GM03348 (cell line): ENCODE data around the gene EPB41L3.
"Not testable (repeated sequence)": the region's sequence is repeated elsewhere in the genome, so short reads cannot be mapped to it uniquely, and the experiment has no call there.

Experiments used
- DNase-seq: peaks from one replicate; pipeline ENCODE4 v3.0.0; 2012; ENCODE audit warnings: low spot score

EPB41L3 gene

GRCh38 chr18:5496305-5496704, 47.5 kb downstream of the EPB41L3 start:
- DNase-seq, result no peak

DNA sequence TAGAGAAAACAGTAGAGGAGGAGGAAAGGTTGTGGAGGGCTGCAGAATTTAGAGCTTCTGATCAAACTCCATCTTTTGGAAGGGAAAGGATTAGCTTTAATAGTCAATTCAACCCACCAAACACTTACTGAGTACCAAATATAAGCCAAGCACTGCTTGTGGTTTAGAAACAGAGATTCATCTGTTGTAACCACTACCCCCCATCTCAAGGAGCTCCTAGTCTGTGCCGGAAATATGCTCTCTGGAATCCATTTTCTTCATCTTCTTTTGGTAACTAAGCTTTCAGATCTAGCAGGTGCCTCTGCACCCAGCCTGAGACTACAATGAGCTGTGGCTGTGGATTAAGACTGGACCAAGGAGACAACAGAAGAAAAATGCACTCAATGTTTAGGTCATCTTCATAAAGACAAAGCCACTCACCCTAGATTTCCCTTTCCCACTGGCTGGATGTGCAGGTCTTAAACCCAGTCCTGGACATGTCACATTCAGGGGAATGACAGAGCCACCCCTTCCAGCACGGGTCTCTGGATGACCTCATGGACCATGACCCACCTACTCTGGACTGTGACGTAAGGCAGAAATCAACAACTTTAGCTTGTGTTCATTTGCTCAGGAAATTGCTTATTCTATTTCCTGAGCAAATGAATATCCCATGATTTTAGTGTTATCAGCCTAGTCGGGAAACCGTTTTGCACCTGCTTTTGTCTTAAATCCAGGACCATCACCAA, 52.9 kb downstream of the EPB41L3 start:
- DNase-seq, result no peak

GRCh38 chr18:5488844-5489243, 55.0 kb downstream of the EPB41L3 start:
- DNase-seq, result no peak

DNA sequence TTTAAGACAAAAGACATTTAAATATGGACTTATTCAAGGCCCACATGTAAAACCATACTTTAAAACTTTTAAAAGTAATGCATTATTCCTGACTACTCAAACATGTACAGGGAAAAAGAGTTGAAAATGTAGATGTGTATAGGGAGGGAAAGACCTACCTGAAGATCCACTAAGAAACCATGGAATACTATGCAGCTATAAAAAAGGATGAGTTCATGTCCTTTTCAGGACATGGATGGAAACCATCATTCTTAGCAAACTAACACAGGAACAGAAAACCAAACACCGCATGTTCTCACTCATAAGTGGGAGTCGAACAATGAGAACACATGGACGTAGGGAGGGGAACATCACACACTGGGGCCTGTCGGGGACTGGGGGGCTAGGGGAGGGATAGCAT, 55.8 kb downstream of the EPB41L3 start:
- DNase-seq, result not testable (repeated sequence)

DNA sequence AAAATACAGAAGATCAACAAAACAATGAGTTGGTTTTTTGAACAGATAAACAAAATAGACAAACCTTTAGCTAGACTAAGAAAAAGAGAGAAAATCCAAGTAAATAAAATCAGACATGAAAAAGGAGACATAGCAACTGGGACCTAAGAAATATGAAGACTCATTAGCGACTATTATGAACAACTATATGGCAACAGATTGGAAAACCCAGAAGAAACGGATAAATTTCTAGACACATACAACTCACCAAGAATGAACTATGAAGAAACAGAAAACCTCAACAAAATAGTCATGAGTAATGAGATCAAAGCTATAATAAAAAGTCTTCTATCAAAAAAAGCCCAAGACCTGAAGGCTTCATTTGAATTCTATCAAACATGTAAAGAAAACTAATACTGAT, 59.3 kb downstream of the EPB41L3 start:
- no peak for DNase-seq

- no peak for DNase-seq
Observed at GRCh38 chr18:5481621-5482020, 62.2 kb downstream of the EPB41L3 start.

- DNase-seq, result no peak
Observed at GRCh38 chr18:5478261-5478660, 65.5 kb downstream of the EPB41L3 start.

DNA sequence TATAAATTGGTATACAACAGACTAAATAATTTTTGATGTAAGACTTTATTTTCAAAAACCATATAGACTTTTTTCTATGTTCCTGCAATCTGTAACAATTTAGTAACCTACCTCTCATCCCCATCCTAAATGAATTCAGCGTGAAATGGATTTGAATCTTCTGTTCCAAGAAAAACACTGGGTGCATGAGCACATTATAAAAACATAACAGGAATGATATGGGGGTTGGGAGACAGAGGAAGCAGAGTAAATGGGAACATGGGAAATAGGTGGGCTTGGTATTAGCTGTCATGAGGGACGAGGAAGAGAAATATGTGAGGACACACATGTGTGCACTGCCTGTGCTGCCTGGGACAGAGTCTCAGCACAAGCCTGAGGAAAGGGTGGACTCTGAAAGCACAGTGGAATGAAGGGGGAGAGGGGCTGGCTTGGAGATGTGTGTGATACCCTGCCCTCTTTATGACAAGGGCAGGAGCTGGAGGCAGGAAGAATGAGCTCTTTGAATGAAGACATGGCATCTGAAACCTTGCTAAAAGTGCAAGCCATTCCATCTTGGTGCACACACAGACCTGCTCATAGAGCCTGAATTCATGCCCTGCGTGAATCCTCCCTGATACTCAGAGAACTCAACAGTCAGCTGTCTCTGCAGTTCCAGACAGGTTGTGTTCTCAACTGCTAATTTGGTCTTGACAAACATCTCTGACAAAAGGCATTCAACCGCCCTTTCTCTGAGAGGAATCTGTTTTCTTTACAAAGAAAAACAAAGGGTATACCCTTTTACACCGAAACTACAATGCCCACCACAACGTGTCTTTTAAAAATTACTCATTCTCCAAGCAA, 66.6 kb downstream of the EPB41L3 start:
- no peak for DNase-seq

DNA sequence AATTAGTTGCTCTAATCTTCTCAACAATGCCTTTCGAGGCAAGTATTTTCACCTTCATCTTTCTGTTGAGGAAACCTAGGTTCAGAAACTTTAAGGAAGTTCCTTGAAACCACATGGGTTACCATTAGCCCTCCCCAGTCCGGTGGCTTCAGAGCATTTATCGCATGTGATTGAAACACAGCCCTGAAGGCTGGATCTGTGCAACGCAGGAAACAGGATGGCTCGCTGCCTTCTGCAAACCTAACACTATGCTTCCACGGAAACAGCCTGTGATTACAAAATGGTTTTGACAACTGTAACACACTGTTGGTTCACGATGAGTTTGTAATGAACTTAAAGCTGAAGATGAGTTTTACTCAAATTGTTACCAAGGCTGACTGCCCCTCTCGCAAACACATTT, 68.5 kb downstream of the EPB41L3 start:
- DNase-seq, result no peak

GRCh38 chr18:5469340-5469739, 74.5 kb downstream of the EPB41L3 start:
- DNase-seq, result no peak

DNA sequence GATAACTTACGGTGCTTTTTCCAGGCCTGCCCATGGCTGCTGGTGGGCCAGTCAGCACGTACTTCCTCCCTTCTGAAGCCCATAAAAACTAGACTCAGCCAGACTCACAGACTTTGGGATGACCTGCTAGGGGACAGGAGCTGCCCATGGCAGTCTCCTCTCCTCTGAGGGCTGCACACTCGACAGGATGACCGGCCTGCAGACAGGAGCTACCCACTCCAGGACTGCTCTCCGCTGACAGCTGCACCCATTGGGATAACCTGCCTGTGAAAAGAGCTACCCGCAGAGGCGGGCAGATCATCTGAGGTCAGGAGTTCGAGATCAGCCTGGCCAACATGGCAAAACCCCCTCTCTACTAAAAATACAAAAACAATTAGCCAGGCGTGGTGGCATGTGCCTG, 75.4 kb downstream of the EPB41L3 start:
- no peak for DNase-seq

DNA sequence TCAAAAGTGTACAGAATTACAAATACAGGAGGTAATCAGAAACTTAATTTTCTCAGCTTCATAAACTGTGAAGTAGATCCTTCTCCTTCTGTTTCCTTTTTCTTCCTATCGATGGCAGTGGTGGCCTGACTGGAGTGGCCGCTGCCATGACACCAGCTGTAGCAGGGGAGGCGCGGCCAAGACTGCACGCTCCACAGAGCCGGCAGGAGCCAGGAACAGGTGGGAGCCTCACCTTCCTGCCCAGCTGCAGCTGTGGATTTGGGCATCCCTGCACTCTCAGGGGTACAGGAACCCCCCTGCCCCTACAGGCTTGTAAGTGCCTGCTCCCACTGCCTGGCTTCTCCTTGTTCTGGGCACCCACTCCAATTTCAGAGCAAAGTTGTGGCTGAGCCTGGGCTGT, 76.1 kb downstream of the EPB41L3 start:
- DNase-seq, result no peak

DNA sequence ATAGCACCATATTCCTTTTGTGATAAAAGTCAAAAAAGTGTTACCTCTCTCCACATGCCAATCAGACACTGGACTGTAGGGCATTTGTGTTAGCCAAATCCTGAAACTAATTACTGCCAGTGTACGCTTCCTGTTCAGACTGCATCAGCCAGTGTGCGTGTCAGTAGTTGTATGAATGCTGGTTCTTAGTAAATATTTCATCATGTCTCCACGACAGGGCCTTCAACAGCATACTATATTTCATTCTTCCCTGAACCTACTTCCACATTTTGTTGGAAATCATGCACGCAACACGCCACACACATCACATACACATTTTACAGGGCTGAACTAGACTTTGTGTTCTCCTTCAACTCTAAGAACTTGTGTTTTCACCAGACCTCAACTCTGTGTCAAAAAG, 77.5 kb downstream of the EPB41L3 start:
- no peak for DNase-seq

GRCh38 chr18:5464251-5464650, 79.5 kb downstream of the EPB41L3 start:
- DNase-seq, result no peak

DNA sequence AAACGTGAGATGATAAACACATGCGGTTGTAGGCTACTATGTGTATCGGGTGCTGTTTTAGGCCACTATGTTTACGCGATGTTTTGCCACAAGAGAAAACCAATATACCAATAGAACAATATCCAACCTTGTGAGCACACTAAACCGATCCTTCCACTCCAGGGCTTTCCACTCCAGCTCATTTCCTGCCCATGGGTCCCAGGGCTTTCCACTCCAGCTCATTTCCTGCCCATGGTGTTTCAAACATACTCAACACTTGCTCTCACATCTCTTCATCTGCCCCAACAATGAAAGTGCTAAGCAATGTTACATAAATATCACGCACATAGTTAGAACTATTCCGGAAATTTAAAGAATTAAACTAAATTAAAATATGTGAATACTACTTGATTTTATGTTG, 80.0 kb downstream of the EPB41L3 start:
- DNase-seq, result no peak

GRCh38 chr18:5463390-5463789, 80.4 kb downstream of the EPB41L3 start:
- peak; percentile 53 for DNase-seq

GRCh38 chr18:5462227-5462626, 81.6 kb downstream of the EPB41L3 start:
- no peak for DNase-seq

DNA sequence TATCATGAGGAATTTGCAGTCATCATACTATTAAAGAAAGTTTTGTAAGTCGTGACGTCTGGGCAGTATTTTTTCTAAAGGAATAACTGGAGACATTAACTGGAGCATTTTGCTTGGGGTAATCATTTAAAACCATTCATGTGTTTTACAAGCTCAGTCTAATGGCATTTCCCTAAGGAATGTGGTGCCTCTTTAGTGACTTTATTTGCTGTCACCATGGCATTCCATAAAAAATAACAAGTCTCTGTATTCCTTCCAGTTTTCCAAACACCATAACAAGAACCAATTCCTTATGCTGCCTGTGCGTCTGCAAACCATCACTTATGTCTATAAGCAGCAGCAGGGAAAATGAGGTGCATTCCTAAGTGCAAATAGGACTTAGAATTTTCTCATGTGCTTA, 82.8 kb downstream of the EPB41L3 start:
- no peak for DNase-seq

GRCh38 chr18:5457462-5457957, 86.3 kb downstream of the EPB41L3 start:
- no peak for DNase-seq

- DNase-seq, result peak; percentile 58
Observed at GRCh38 chr18:5456577-5457461, 87.0 kb downstream of the EPB41L3 start.

DNA sequence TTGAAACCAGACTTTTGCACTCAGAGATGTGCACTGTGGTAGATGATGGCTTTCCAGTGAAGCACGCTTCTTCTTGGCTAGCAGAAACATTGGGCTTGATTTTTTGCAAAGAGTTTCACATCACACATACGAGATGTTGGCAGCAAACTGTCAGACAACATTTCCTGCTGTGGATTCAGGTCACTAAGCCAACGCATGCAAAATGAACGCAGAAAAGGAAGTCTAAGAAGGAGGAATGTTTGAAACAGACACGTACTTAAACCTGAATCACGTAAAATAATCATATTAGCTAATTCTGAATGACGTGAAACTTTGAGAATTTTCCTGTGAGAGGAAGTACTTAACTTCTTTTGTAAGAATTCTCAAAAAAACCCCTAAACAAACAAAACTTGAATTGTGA, 88.1 kb downstream of the EPB41L3 start:
- DNase-seq, result no peak

- DNase-seq, result no peak
Observed at GRCh38 chr18:5452943-5453443, 90.8 kb downstream of the EPB41L3 start.
